Lower leg skin (tissue), 3 donors: ENCODE data around the gene LTA.

Experiments used
- CTCF ChIP-seq, 3 donors: fragments of 450-650 bp; IDR thresholded peaks; one replicate each; pipeline ENCODE4 v1.5.1; 2016; ENCODE audit warnings: antibody characterized with exemption in 3 of 3, mild to moderate bottlenecking in 3 of 3, moderate library complexity in 2 of 3
- POLR2A ChIP-seq, 2 donors: fragments of 450-650 bp; IDR thresholded peaks; one replicate each; pipeline ENCODE4 v1.6.1; 2016 to 2017; ENCODE audit warnings: antibody characterized with exemption in 2 of 2, mild to moderate bottlenecking in 1 of 2, moderate library complexity in 1 of 2

- TF ChIP-seq CTCF (IDR thresholded peaks at IDR 0.05) (no peak), POLR2A (IDR thresholded peaks at IDR 0.05) (no peak)
Measured at GRCh38 chr6:31540640-31541039, 31.4 kb upstream of the LTA start.
